Gastrocnemius medialis (tissue), 4 donors: ENCODE measurements around the gene SORL1. TPM values are rescaled to one million over a fixed set of nuclear protein-coding genes. Genes with fewer than 3 reads are reported as not detected.

Experiments used
- ATAC-seq, 2 donors: fragments of 150-250 bp; one replicate each; pipeline ENCODE4 v1.9.1; 2016
- DNase-seq, 2 donors: peaks; one replicate each; pipeline ENCODE4 v3.0.0-alpha.2; 2019
- H3K27ac ChIP-seq, 4 donors: fragments of 200-600 bp; sonication (generic); 1 replicate in 1 of 4; 2 replicates in 3 of 4; pipeline ENCODE4 v1.5.1; 2016 to 2018; ENCODE audit warnings: mild to moderate bottlenecking in 2 of 4, moderate library complexity in 1 of 4
- H3K27me3 ChIP-seq, 3 donors: fragments of 200-600 bp; sonication (generic) in 2 of 3; 1 replicate in 1 of 3; 2 replicates in 2 of 3; pipeline versions ENCODE4 v1.5.1 to v1.6.0; 2016 to 2019; ENCODE audit warnings: mild to moderate bottlenecking in 1 of 3, moderate library complexity in 1 of 3
- H3K36me3 ChIP-seq, 2 donors: fragments of 200-600 bp; sonication (generic) in 1 of 2; one replicate each; pipeline ENCODE4 v1.5.1; 2017 to 2018
- H3K4me1 ChIP-seq, 2 donors: fragments of 200-600 bp; sonication (generic) in 1 of 2; one replicate each; pipeline ENCODE4 v1.5.1; 2016 to 2017; ENCODE audit warnings: mild to moderate bottlenecking in 2 of 2
- H3K4me3 ChIP-seq, 4 donors: fragments of 200-600 bp; sonication (generic) in 3 of 4; 1 replicate in 1 of 4; 2 replicates in 3 of 4; pipeline ENCODE4 v1.5.1; 2016 to 2019; ENCODE audit warnings: mild to moderate bottlenecking in 2 of 4
- H3K9me3 ChIP-seq, 3 donors: fragments of 200-600 bp; sonication (generic) in 2 of 3; 1 replicate in 1 of 3; 2 replicates in 2 of 3; pipeline ENCODE4 v1.5.1; 2016 to 2019
- POLR2A ChIP-seq, 2 donors: fragments of 450-650 bp; IDR thresholded peaks; one replicate each; pipeline ENCODE4 v1.6.1; 2017; ENCODE audit warnings: antibody characterized with exemption in 2 of 2, mild to moderate bottlenecking in 2 of 2, moderate library complexity in 2 of 2
- in situ Hi-C, 4 donors: fragments of 200-750 bp; cut with MboI; loops; one replicate each; pipeline versions ENCODE4 v1.15.0 to v1.8.0; 2017; ENCODE audit warnings: low sequenced_read_pairs in 4 of 4
- intact Hi-C: fragments of 100-400 bp; cut with DNase I; formaldehyde crosslinking; loops from one replicate; pipeline ENCODE4 v1.15.1; 2023; ENCODE audit warnings: low total_unique reads
- total RNA-seq, 4 donors: library from RNA; depleted of rRNA; stranded (reverse); fragments of >200 nt; gene quantifications; one replicate each; pipeline versions ENCODE4 v1.1.0 to v1.2.3, GENCODE V29; 2016
- TF ChIP-seq, protein P1 (sequence below), 5 experiments: fragments of 450-650 bp in 3 of 5; fragments of 200-600 bp in 2 of 5; sonication (generic) in 2 of 5; IDR thresholded peaks in 4 of 5; conservative IDR thresholded peaks in 1 of 5; 1 replicate in 4 of 5; 2 replicates in 1 of 5; pipeline ENCODE4 v1.5.1; 2016 to 2019; ENCODE audit warnings: antibody characterized with exemption in 5 of 5, mild to moderate bottlenecking in 3 of 5, moderate library complexity in 3 of 5

The SORL1 gene
- total RNA-seq, 4 donors from 2014 or later = 0.78 to 2.7 (median 2.3) TPM

DNA sequence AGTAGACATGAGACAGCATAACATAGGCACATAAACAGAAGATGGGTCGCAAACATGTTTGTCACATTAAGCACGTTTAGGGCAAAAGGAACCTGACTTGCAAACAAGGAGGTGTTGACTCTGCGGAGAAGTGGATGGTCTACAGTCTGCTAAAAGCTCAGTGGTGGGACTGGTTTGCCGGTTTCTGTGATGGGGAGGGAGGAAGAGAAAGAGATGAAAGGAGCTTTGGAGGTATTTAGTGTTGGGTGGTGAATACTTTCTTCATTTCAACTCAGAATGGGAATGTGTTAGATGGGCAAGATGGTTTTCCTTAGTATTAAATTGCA, 192.0 kb downstream of the SORL1 start:
- DNase-seq (no peak), ATAC-seq (no peak)
- intact Hi-C loops (no loop called here), in situ Hi-C loops (no loop called here)
- Histone ChIP-seq H3K27me3 (no peaks in the 10 kb centered on the region), H3K9me3 (no peaks in the 10 kb centered on the region), H3K27ac (no peak overlapping the region), H3K36me3 (no peaks in the 10 kb centered on the region), H3K4me3 (no peak overlapping the region), H3K4me1 (no peaks in the 10 kb centered on the region)
- no peak for TF ChIP-seq POLR2A (IDR thresholded peaks at IDR 0.05)
- TF ChIP-seq, protein P1, sequence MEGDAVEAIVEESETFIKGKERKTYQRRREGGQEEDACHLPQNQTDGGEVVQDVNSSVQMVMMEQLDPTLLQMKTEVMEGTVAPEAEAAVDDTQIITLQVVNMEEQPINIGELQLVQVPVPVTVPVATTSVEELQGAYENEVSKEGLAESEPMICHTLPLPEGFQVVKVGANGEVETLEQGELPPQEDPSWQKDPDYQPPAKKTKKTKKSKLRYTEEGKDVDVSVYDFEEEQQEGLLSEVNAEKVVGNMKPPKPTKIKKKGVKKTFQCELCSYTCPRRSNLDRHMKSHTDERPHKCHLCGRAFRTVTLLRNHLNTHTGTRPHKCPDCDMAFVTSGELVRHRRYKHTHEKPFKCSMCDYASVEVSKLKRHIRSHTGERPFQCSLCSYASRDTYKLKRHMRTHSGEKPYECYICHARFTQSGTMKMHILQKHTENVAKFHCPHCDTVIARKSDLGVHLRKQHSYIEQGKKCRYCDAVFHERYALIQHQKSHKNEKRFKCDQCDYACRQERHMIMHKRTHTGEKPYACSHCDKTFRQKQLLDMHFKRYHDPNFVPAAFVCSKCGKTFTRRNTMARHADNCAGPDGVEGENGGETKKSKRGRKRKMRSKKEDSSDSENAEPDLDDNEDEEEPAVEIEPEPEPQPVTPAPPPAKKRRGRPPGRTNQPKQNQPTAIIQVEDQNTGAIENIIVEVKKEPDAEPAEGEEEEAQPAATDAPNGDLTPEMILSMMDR (IDR thresholded peaks at IDR 0.05 in 4 of 5, conservative IDR thresholded peaks at IDR 0.05 in 1 of 5) = no peak

DNA sequence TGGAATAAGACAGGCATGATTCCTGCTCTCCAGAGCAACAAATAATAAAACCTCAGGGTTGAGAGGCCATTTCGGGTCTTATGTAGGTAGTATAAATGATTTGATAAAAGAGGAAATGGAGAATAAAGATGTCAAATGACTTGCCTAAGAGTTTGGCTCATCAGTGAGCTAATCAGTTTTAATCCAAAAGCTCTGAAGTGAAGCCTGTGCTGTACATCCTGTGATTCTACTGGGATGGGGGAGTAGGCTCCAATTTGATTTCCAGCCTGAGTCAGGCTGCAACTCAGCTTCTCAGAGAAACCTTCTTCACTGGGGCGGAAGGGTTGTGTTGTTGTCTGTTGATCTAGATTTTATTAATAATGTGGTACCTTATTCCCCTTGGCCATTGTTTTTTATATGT, 192.9 kb downstream of the SORL1 start:
- in situ Hi-C loops = loop anchor here in 1 of 4 donors (5.0 kb wide), 1 partner anchor 862 kb away; no protein-coding TSS in a partner anchor
- H3K4me3 ChIP-seq = no peak overlapping the region
- no peaks in the 10 kb centered on the region for H3K9me3 ChIP-seq
- no peak for ATAC-seq
- H3K27me3 ChIP-seq = no peaks in the 10 kb centered on the region
- TF ChIP-seq, protein P1 (IDR thresholded peaks at IDR 0.05 in 4 of 5, conservative IDR thresholded peaks at IDR 0.05 in 1 of 5) = no peak
- no peak for TF ChIP-seq POLR2A (IDR thresholded peaks at IDR 0.05)
- no peak for DNase-seq
- no peaks in the 10 kb centered on the region for H3K36me3 ChIP-seq
- H3K27ac ChIP-seq = no peak overlapping the region
- H3K4me1 ChIP-seq = no peaks in the 10 kb centered on the region
- intact Hi-C loops = no loop called here

DNA sequence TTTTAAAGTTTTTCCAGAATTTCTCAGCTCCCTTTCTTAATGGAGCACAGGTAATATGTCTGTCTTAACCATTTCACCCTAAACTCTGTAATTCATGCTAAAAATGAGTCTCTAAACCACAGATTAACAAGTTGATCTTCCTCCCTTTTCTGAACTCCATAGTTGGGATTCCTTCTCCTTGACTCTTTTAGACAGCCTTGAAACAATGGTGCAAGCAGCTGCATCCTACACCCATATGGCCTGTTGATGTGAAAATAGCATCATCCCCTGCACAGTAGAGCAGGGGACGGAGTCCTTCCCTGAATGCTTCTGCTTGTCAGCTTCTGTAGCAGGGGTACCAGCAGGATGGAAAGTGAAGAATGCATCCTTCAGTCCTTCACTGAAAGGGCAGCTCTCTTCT, 193.5 kb downstream of the SORL1 start:
- intact Hi-C loops = no loop called here
- ATAC-seq = no peak
- in situ Hi-C loops = loop anchor here in 1 of 4 donors (5.0 kb wide), 1 partner anchor 862 kb away; no protein-coding TSS in a partner anchor
- H3K9me3 ChIP-seq = no peaks in the 10 kb centered on the region
- no peak overlapping the region for H3K27ac ChIP-seq
- TF ChIP-seq, protein P1 (IDR thresholded peaks at IDR 0.05 in 4 of 5, conservative IDR thresholded peaks at IDR 0.05 in 1 of 5) = no peak
- no peak for TF ChIP-seq POLR2A (IDR thresholded peaks at IDR 0.05)
- no peak overlapping the region for H3K4me3 ChIP-seq
- H3K27me3 ChIP-seq = no peaks in the 10 kb centered on the region
- H3K36me3 ChIP-seq = no peaks in the 10 kb centered on the region
- no peaks in the 10 kb centered on the region for H3K4me1 ChIP-seq
- DNase-seq = no peak

DNA sequence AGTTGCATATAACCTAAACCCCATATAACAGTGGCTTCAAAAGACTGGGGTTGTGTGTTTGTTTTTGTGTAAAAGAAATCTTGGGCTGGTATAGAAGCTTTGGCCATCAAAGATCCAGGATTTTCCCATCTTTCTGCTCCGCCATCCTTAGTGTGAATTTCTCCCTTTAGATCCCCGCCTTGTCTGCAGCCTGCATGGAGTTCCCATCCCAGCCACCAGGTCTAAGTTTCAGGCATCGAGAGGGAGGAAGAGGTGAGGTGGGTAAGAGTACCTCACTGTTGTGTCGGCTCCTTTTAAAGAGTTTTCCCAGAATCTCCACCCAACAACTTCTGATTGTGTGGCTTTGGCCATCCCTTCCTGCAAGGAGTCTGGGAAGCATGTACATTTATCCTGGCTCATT, 196.2 kb downstream of the SORL1 start:
- intact Hi-C loops = no loop called here

More for the DNA sequence above, 196.2 kb downstream of the SORL1 start:
- DNase-seq = no peak
- Histone ChIP-seq H3K27ac (no peak overlapping the region), H3K4me1 (no peaks in the 10 kb centered on the region), H3K9me3 (no peaks in the 10 kb centered on the region), H3K36me3 (no peaks in the 10 kb centered on the region), H3K4me3 (no peak overlapping the region), H3K27me3 (no peaks in the 10 kb centered on the region)
- ATAC-seq = no peak
- TF ChIP-seq, protein P1 (IDR thresholded peaks at IDR 0.05 in 4 of 5, conservative IDR thresholded peaks at IDR 0.05 in 1 of 5) = no peak
- TF ChIP-seq POLR2A (IDR thresholded peaks at IDR 0.05) = no peak
- in situ Hi-C loops = loop anchor here in 1 of 4 donors (5.0 kb wide), 1 partner anchor 859 kb away; no protein-coding TSS in a partner anchor
